Activated CD8-positive, alpha-beta memory T cell treated with anti-CD3 and anti-CD28 coated beads for 48 hours (primary cell): ENCODE measurements around the gene SNHG17.
"Not testable (repeated sequence)": the region's sequence is repeated elsewhere in the genome, so short reads cannot be mapped to it uniquely, and the experiment has no call there.

ENCODE experiments used
- DNase-seq, 3 experiments: peaks; one replicate each; pipeline ENCODE4 v3.0.0-alpha.2; 2020; ENCODE audit warnings: low read depth in 2 of 3, low spot score in 2 of 3

SNHG17 gene

GRCh38 chr20:38447931-38448675 lies 13.0 kb upstream of the SNHG17 start:
- DNase-seq, result no peak

- DNase-seq, result no peak
Observed at GRCh38 chr20:38447251-38447661, 12.1 kb upstream of the SNHG17 start.

GRCh38 chr20:38446441-38447209 lies 11.5 kb upstream of the SNHG17 start:
- DNase-seq, result peak; percentile 84 to 90 (median 89)

- DNase-seq, result no peak
Observed at GRCh38 chr20:38445901-38446425, 10.8 kb upstream of the SNHG17 start.

GRCh38 chr20:38445381-38445796 lies 10.3 kb upstream of the SNHG17 start:
- DNase-seq, result no peak

- DNase-seq, result no peak
Observed at GRCh38 chr20:38441916-38442315, 6.8 kb upstream of the SNHG17 start.

- DNase-seq, result not testable (repeated sequence)
Observed at GRCh38 chr20:38441110-38441509, 6.0 kb upstream of the SNHG17 start.

GRCh38 chr20:38437796-38438195 lies 2.7 kb upstream of the SNHG17 start:
- DNase-seq, result no peak

- no peak for DNase-seq
Observed at GRCh38 chr20:38435555-38435939, 419 bp upstream of the SNHG17 start.

- no peak for DNase-seq
Observed at GRCh38 chr20:38434301-38434741, 807 bp downstream of the SNHG17 start.

GRCh38 chr20:38433304-38433972 lies 1.7 kb downstream of the SNHG17 start:
- no peak for DNase-seq

GRCh38 chr20:38432870-38433269 lies 2.3 kb downstream of the SNHG17 start:
- not testable (repeated sequence) for DNase-seq

GRCh38 chr20:38432292-38432691 lies 2.8 kb downstream of the SNHG17 start:
- DNase-seq, result no peak

GRCh38 chr20:38430679-38431325 lies 4.3 kb downstream of the SNHG17 start:
- no peak for DNase-seq

- DNase-seq, result no peak
Observed at GRCh38 chr20:38429301-38429700, 5.8 kb downstream of the SNHG17 start.

GRCh38 chr20:38428800-38429199 lies 6.3 kb downstream of the SNHG17 start:
- DNase-seq, result no peak

GRCh38 chr20:38427655-38428023 lies 7.5 kb downstream of the SNHG17 start:
- DNase-seq, result no peak

GRCh38 chr20:38426006-38426897 lies 8.9 kb downstream of the SNHG17 start:
- no peak for DNase-seq

GRCh38 chr20:38424401-38424800 lies 10.7 kb downstream of the SNHG17 start:
- DNase-seq, result no peak

- DNase-seq, result no peak
Observed at GRCh38 chr20:38423541-38423940, 11.6 kb downstream of the SNHG17 start.
